Ascending aorta (tissue), 2 donors: ENCODE measurements around the gene MYZAP. TPM values are rescaled to one million over a fixed set of nuclear protein-coding genes. Genes with fewer than 3 reads are reported as not detected.

Experiments used
- DNase-seq, 2 donors: peaks; one replicate each; pipeline ENCODE4 v3.0.0-alpha.2; 2019; ENCODE audit warnings: low spot score in 2 of 2
- H3K27ac ChIP-seq, 2 donors: fragments of 200-600 bp; sonication (generic); one replicate each; pipeline ENCODE4 v1.5.1; 2016 to 2017; ENCODE audit warnings: mild to moderate bottlenecking in 1 of 2
- H3K27me3 ChIP-seq: fragments of 200-600 bp; sonication (generic); one replicate; pipeline ENCODE4 v1.5.1; 2017
- H3K36me3 ChIP-seq, 2 donors: fragments of 200-600 bp; sonication (generic); one replicate each; pipeline ENCODE4 v1.5.1; 2016
- H3K4me1 ChIP-seq, 2 donors: fragments of 200-600 bp; sonication (generic); one replicate each; pipeline ENCODE4 v1.5.1; 2016 to 2017; ENCODE audit warnings: mild to moderate bottlenecking in 1 of 2
- H3K4me3 ChIP-seq, 2 donors: fragments of 200-600 bp; sonication (generic); one replicate each; pipeline ENCODE4 v1.5.1; 2016 to 2017; ENCODE audit warnings: mild to moderate bottlenecking in 1 of 2
- H3K9me3 ChIP-seq, 2 donors: fragments of 200-600 bp; sonication (generic); one replicate each; pipeline ENCODE4 v1.5.1; 2016
- CTCF ChIP-seq, 3 experiments: fragments of 200-600 bp in 2 of 3; fragments of 450-650 bp in 1 of 3; sonication (generic) in 2 of 3; IDR thresholded peaks; one replicate each; pipeline ENCODE4 v1.5.1; 2016 to 2019; ENCODE audit warnings: antibody characterized with exemption in 3 of 3, mild to moderate bottlenecking in 1 of 3, moderate library complexity in 1 of 3
- intact Hi-C: fragments of 100-400 bp; cut with DNase I; formaldehyde crosslinking; loops from one replicate; pipeline ENCODE4 v1.15.1; 2023
- total RNA-seq: library from RNA; depleted of rRNA; stranded (reverse); fragments of >200 nt; gene quantifications from one replicate; pipeline ENCODE4 v1.1.0, GENCODE V29; 2016

MYZAP gene
- total RNA-seq, 1 donor from 2014 or later: 7.6 TPM

DNA sequence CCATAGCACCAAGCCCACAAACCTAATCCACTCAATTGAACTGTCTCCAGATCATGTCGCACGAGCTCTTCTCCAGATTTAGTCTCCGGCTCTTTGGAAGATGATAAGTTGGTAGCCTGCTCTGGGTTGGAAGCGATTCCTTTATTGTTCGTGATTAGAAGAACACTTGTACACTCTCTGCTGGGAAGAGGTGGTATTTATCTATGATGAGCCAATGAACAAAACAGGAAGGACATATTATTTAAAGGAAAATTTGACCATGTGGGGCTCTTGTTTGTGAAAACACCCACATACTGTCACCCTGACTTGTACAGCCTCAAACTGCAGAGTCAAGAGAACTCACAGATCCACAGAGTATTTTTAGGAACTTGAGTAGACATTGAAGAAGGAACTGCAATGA is 54.4 kb downstream of the MYZAP start:
- no peaks in the 10 kb centered on the region for H3K9me3 ChIP-seq
- no peak for TF ChIP-seq CTCF (IDR thresholded peaks at IDR 0.05)
- no peak for DNase-seq
- no peak overlapping the region for H3K4me3 ChIP-seq
- H3K27ac ChIP-seq: no peak overlapping the region
- H3K27me3 ChIP-seq: no peaks in the 10 kb centered on the region
- no peaks in the 10 kb centered on the region for H3K4me1 ChIP-seq
- intact Hi-C loops: no loop called here
- no peaks in the 10 kb centered on the region for H3K36me3 ChIP-seq

DNA sequence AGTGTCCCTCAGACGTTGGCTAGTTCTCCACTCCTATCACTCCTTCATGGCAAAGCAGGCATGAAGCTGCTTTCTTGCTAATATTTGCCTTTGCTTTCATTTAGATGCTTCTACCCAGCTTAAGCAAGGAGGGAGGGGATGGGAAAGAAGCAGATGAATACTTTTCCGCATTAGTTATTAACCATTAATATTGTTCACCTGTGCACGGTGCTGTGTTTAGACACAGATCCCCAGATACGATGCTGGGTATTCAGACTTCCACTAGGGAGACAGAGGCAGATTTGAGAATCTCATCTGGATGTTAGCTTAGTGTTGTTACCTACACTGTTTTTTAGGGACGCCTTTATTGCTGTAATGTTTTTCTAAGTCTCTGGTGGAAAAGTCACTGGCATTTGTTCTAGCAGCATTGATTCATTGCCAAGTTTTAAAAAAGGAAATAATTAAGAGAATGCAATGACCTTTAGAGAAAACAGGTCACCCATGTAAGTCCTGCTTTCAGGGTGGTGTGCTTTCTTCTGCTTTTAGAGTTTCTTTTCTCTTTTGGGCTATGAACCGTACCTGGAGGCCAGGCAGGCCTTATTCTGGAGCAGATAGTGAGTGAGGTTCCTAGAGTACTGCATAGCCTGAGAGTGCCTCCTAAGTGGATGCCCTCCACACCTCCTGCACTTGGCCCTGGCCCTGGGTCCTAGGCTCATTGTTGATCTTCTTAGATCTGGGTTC is 55.5 kb downstream of the MYZAP start:
- intact Hi-C loops: no loop called here
- H3K27ac ChIP-seq: no peak overlapping the region
- H3K4me1 ChIP-seq: no peaks in the 10 kb centered on the region
- no peaks in the 10 kb centered on the region for H3K9me3 ChIP-seq
- H3K36me3 ChIP-seq: no peaks in the 10 kb centered on the region
- no peak for DNase-seq
- H3K27me3 ChIP-seq: no peaks in the 10 kb centered on the region
- no peak overlapping the region for H3K4me3 ChIP-seq
- TF ChIP-seq CTCF (IDR thresholded peaks at IDR 0.05): no peak

- Histone ChIP-seq H3K27me3 (no peaks in the 10 kb centered on the region), H3K36me3 (no peaks in the 10 kb centered on the region), H3K27ac (no peak overlapping the region), H3K4me3 (no peak overlapping the region), H3K4me1 (no peaks in the 10 kb centered on the region), H3K9me3 (no peaks in the 10 kb centered on the region)
- TF ChIP-seq CTCF (IDR thresholded peaks at IDR 0.05): no peak
- no peak for DNase-seq
- intact Hi-C loops: no loop called here
These were observed 56.1 kb downstream of the MYZAP start for GRCh38 chr15:57647791-57648130.

DNA sequence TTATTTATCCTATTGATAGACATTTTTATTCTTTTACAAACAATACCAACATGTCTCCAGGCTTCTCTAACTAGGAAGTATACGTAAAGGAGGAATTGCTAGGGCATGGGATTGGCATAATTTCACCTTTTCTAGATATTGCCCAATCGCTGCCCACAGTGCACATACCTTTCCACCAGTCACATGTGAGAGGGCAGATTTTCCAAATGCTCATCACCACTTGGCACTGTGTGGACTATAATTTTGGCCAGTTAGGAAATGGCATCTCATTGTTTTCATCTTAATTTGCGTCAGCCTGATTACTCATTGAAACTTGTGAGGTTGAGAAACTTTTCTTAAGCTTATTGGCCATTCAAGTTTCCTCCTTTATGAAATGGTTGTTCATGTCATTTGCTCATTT is 57.4 kb downstream of the MYZAP start:
- no peak for TF ChIP-seq CTCF (IDR thresholded peaks at IDR 0.05)
- Histone ChIP-seq H3K27me3 (no peaks in the 10 kb centered on the region), H3K4me1 (no peaks in the 10 kb centered on the region), H3K9me3 (no peaks in the 10 kb centered on the region), H3K27ac (no peak overlapping the region), H3K4me3 (no peak overlapping the region), H3K36me3 (no peaks in the 10 kb centered on the region)
- intact Hi-C loops: no loop called here
- no peak for DNase-seq

GRCh38 chr15:57651445-57651844 is 59.7 kb downstream of the MYZAP start:
- no peaks in the 10 kb centered on the region for H3K36me3 ChIP-seq
- H3K4me1 ChIP-seq: no peaks in the 10 kb centered on the region
- H3K27ac ChIP-seq: no peak overlapping the region
- H3K27me3 ChIP-seq: no peaks in the 10 kb centered on the region
- no peak for DNase-seq
- no peak overlapping the region for H3K4me3 ChIP-seq
- intact Hi-C loops: no loop called here
- TF ChIP-seq CTCF (IDR thresholded peaks at IDR 0.05): no peak
- H3K9me3 ChIP-seq: no peaks in the 10 kb centered on the region

DNA sequence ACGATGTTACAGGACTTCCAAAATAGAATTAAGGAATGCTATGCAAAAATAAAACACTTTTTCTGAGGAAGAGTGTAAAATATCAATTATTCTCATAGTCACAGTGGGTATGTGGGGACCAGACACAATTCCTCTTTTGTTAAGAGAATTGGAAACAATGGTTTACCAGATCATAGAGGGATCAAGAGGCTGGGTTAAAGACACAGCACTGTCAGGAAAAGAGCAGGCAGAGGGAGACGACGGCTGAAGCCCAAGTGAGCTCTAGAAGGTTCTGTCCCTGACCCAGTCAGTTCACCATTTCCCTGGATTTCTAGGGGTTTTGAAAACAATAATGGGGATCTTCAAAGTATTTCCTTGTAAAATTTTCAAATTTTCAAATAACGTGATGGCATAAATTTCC is 60.8 kb downstream of the MYZAP start:
- no peak overlapping the region for H3K27ac ChIP-seq
- H3K4me3 ChIP-seq: no peak overlapping the region
- no peak for TF ChIP-seq CTCF (IDR thresholded peaks at IDR 0.05)
- intact Hi-C loops: no loop called here
- no peak for DNase-seq
- H3K36me3 ChIP-seq: no peaks in the 10 kb centered on the region
- no peaks in the 10 kb centered on the region for H3K27me3 ChIP-seq
- H3K9me3 ChIP-seq: no peaks in the 10 kb centered on the region
- no peaks in the 10 kb centered on the region for H3K4me1 ChIP-seq
